HepG2 (cell line): ENCODE data around the gene RIMBP2. TPM values are rescaled to one million over a fixed set of nuclear protein-coding genes. Genes with fewer than 3 reads are reported as not detected.

Experiments used
- ATAC-seq: fragments of 200-7000 bp; cut with Tn5 transposase; 3 replicates; pipeline ENCODE4 v1.9.1; 2020; ENCODE audit warnings: mild to moderate bottlenecking, moderate library complexity
- BruUV-seq: library from RNA; stranded (reverse); fragments of 400-500 nt; replicated peaks from 2 replicates; lab custom pipeline; 2021; lab: Mats Ljungman, UMichigan
- CTCF ChIA-PET: fragments of 300-600 bp; formaldehyde crosslinking; extraction: SDS; loops from one replicate; lab custom pipeline; 2021; ENCODE audit warnings: low total read pairs, inconsistent platforms, low intra/inter-chr PET ratio; lab: Yijun Ruan, JAX
- POLR2A ChIA-PET: fragments of 350-600 bp; sonication (Branson Sonifier 250); formaldehyde crosslinking; loops from one replicate; lab custom pipeline; 2020; ENCODE audit warnings: antibody characterized with exemption, inconsistent platforms; lab: Yijun Ruan, JAX
- DNase-seq: peaks from one replicate; pipeline ENCODE4 v3.0.0-alpha.2; 2015; ENCODE audit warnings: low spot score
- FAIRE-seq: peaks from 3 replicates; lab custom pipeline; 2011; peaks lifted over from hg19 to GRCh38; lab: Jason Lieb, UNC
- H2AFZ ChIP-seq: one replicate; pipeline ENCODE4 v1.6.1; 2011; ENCODE audit warnings: low read length, inconsistent platforms
- H3K27ac ChIP-seq: fragments of 300-600 bp; 3 replicates; pipeline ENCODE4 v1.8.0; 2011; ENCODE audit warnings: mixed run types, mild to moderate bottlenecking, mixed read lengths, low read length, inconsistent platforms; ENCODE audit not compliant: insufficient read depth; ENCODE audit errors: extremely low read length
- H3K27me3 ChIP-seq, 2 experiments: fragments of 200-600 bp in 1 of 2; 2 replicates in 1 of 2; 3 replicates in 1 of 2; pipeline versions ENCODE4 v1.6.0 to v1.8.0; 2011; ENCODE audit warnings: low read length in 2 of 2, mild to moderate bottlenecking in 2 of 2, moderate library complexity in 2 of 2, inconsistent platforms in 1 of 2; ENCODE audit not compliant: insufficient read depth in 2 of 2, control insufficient read depth in 1 of 2
- H3K36me3 ChIP-seq, 2 experiments: fragments of 200-600 bp in 1 of 2; replicated peaks in 1 of 2; 2 replicates in 1 of 2; 3 replicates in 1 of 2; pipeline versions ENCODE4 v1.5.1 to v1.8.0; 2011; ENCODE audit warnings: low read length in 2 of 2, inconsistent platforms in 1 of 2; ENCODE audit not compliant: insufficient read depth in 2 of 2, control insufficient read depth in 1 of 2
- H3K4me1 ChIP-seq: 2 replicates; pipeline ENCODE4 v1.5.1; 2012; ENCODE audit warnings: low read length, inconsistent platforms; ENCODE audit not compliant: insufficient read depth
- H3K4me2 ChIP-seq: 2 replicates; pipeline ENCODE4 v1.6.0; 2011; ENCODE audit warnings: low read depth, low read length, inconsistent platforms
- H3K4me3 ChIP-seq, 3 experiments: fragments of 200-600 bp in 1 of 3; sonication (generic), shearing (Covaris generic) in 1 of 3; replicated peaks in 1 of 3; 2 replicates each; pipeline ENCODE4 v1.5.1; 2011 to 2016; ENCODE audit warnings: low read length in 3 of 3, inconsistent platforms in 2 of 3, low read depth in 2 of 3, mild to moderate bottlenecking in 2 of 3, control low read depth in 1 of 3, mixed read lengths in 1 of 3; ENCODE audit not compliant: insufficient read depth in 1 of 3
- H3K79me2 ChIP-seq: one replicate; pipeline ENCODE4 v1.6.1; 2011; ENCODE audit warnings: low read length, inconsistent platforms; ENCODE audit not compliant: insufficient read depth
- H3K9ac ChIP-seq: 2 replicates; pipeline ENCODE4 v1.6.0; 2011; ENCODE audit warnings: mild to moderate bottlenecking, low read depth, low read length, inconsistent platforms; ENCODE audit not compliant: insufficient read depth
- H3K9me3 ChIP-seq: 2 replicates; pipeline ENCODE4 v1.5.1; 2012; ENCODE audit warnings: mild to moderate bottlenecking, low read length
- H4K20me1 ChIP-seq: 2 replicates; pipeline ENCODE4 v1.6.0; 2011; ENCODE audit warnings: inconsistent platforms, mild to moderate bottlenecking, low read length, moderate library complexity; ENCODE audit not compliant: insufficient read depth
- GMEB1 ChIP-seq: sonication (generic); formaldehyde crosslinking; IDR thresholded peaks from 2 replicates; pipeline ENCODE4 v1.5.1; 2020; ENCODE audit warnings: missing genetic modification reagents, mild to moderate bottlenecking, borderline replicate concordance
- KLF9 ChIP-seq: IDR thresholded peaks from 2 replicates; pipeline ENCODE4 v1.6.1; 2016; ENCODE audit warnings: low read depth
- PATZ1 ChIP-seq: sonication (generic); formaldehyde crosslinking; IDR thresholded peaks from 2 replicates; pipeline ENCODE4 v1.4.0; 2020; ENCODE audit warnings: missing genetic modification reagents
- POLR2A ChIP-seq, 2 experiments: IDR thresholded peaks; 2 replicates each; pipeline ENCODE4 v1.6.1; 2011; ENCODE audit warnings: low read depth in 2 of 2, low read length in 2 of 2, mild to moderate bottlenecking in 1 of 2, moderate library complexity in 1 of 2; ENCODE audit not compliant: insufficient read depth in 1 of 2
- SIN3B ChIP-seq: fragments of 150-350 bp; IDR thresholded peaks from 2 replicates; pipeline ENCODE4 v1.6.1; 2014; ENCODE audit warnings: low read length
- U2AF2 ChIP-seq: fragments of 200-400 bp; formaldehyde crosslinking; IDR thresholded peaks from 2 replicates; pipeline ENCODE4 v1.6.1; 2017; ENCODE audit warnings: low read depth, mild to moderate bottlenecking, low read length
- ZBTB21 ChIP-seq: sonication (generic); formaldehyde crosslinking; IDR thresholded peaks from 2 replicates; pipeline ENCODE4 v1.4.0; 2020; ENCODE audit warnings: missing genetic modification reagents
- ZNF446 ChIP-seq: sonication (generic); formaldehyde crosslinking; IDR thresholded peaks from 2 replicates; pipeline ENCODE4 v1.5.0; 2020; ENCODE audit warnings: mild to moderate bottlenecking, missing genetic modification reagents
- WGBS: methylation state at CpG from one replicate; pipeline ENCODE4 v1.1.6; 2017; ENCODE audit warnings: low lambda C conversion rate; 5-methylcytosine and 5-hydroxymethylcytosine counted together
- in situ Hi-C: cut with HindIII; loops from 2 replicates; pipeline ENCODE4 v1.10.0; 2017; ENCODE audit warnings: low pct_unique_long_range_greater_than_20kb; ENCODE audit not compliant: extremely low pct_ligation_motif_present
- intact Hi-C: fragments of 100-400 bp; cut with micrococcal nuclease; formaldehyde crosslinking; loops from one replicate; pipeline ENCODE4 v1.10.0; 2022; ENCODE audit not compliant: unreplicated experiment
- polyA plus RNA-seq, 8 experiments: library from polyadenylated mRNA; depleted of rRNA in 3 of 8; stranded (reverse) in 7 of 8; unstranded in 1 of 8; fragments of >200 nt; fragmentation: Illumina TruSeq in 4 of 8; extraction: Trizol in 4 of 8; gene quantifications; 2 replicates each; pipeline versions ENCODE4 v1.2.1 to v1.2.3, GENCODE V29; 2011 to 2016; ENCODE audit warnings: low read depth in 4 of 8, missing spikeins in 1 of 8, mixed read lengths in 1 of 8; ENCODE audit not compliant: insufficient read depth in 1 of 8
- total RNA-seq, 5 experiments: library from RNA; depleted of rRNA; stranded (reverse); fragments of >200 nt; fragmentation: Illumina TruSeq; extraction: Trizol; gene quantifications; 2 replicates each; pipeline ENCODE4 v1.2.3, GENCODE V29; 2016; ENCODE audit warnings: low read depth in 1 of 5

The RIMBP2 gene
- total and polyA plus RNA-seq, 2 of the 13 experiments (the other 11 are each of a cell fraction or from before 2014, with no cell fraction given), result 0.03 TPM; not detected in 1

GRCh38 chr12:130636370-130636769 is 79.7 kb downstream of the RIMBP2 start (continued):
- TF ChIP-seq PATZ1 (CRISPR knock-in tag) (no peak), POLR2A (IDR thresholded peaks at IDR 0.05; ENCODE audit: insufficient read depth in 1 of 2, low read depth in 2 of 2, low read length in 2 of 2) (no peak), SIN3B (no peak), ZBTB21 (CRISPR knock-in tag) (no peak), U2AF2 (no peak)
- TF ChIP-seq, all 625 proteins: peak for 0

- no peak for FAIRE-seq
- WGBS, result 0% methylated on average over 3 of the region's 4 CpGs
- no peaks in the 10 kb centered on the region for H3K36me3 ChIP-seq
- BruUV-seq, result no TSS peak
- CTCF ChIA-PET, result no interaction called here
- H4K20me1 ChIP-seq, result no peaks in the 10 kb centered on the region
- H3K9me3 ChIP-seq, result no peaks in the 10 kb centered on the region
- H3K9ac ChIP-seq, result no peak overlapping the region
- H3K27ac ChIP-seq, result no peak overlapping the region
- H3K4me1 ChIP-seq, result no peaks in the 10 kb centered on the region
- intact Hi-C loops, result no loop called here
- POLR2A ChIA-PET, result no interaction called here
- H3K4me2 ChIP-seq, result no peak overlapping the region
- ATAC-seq, result no peak
- no peak overlapping the region for H3K4me3 ChIP-seq
- DNase-seq, result no peak
- no peak overlapping the region for H2AFZ ChIP-seq
- no peaks in the 10 kb centered on the region for H3K79me2 ChIP-seq
- in situ Hi-C loops, result no loop called here
- no peak for TF ChIP-seq KLF9 (CRISPR knock-in tag)
- TF ChIP-seq GMEB1, result no peak
- no peak for TF ChIP-seq ZNF446 (CRISPR knock-in tag)
- peaks cover 2 to 60% of the 10 kb centered on the region in 2 experiments; a peak in 4 of 5 replicates for H3K27me3 ChIP-seq
These were observed 81.2 kb downstream of the RIMBP2 start for GRCh38 chr12:130634866-130635265.
